Measurements from ENCODE around the gene CABLES1.
"Not testable (repeated sequence)": the region's sequence is repeated elsewhere in the genome, so short reads cannot be mapped to it uniquely, and the experiment has no call there.

CABLES1 gene

GRCh38 chr18:23247896-23248295, 112.6 kb downstream of the CABLES1 start:
- no peak for FAIRE-seq

- FAIRE-seq = no peak
Measured at GRCh38 chr18:23248826-23249225, 113.5 kb downstream of the CABLES1 start.

- FAIRE-seq = no peak
Measured at GRCh38 chr18:23249348-23249747, 114.1 kb downstream of the CABLES1 start.

GRCh38 chr18:23250893-23251656, 115.8 kb downstream of the CABLES1 start:
- no peak for FAIRE-seq

- FAIRE-seq = no peak
Measured at GRCh38 chr18:23253630-23254029, 118.3 kb downstream of the CABLES1 start.

GRCh38 chr18:23257137-23257536, 121.9 kb downstream of the CABLES1 start:
- FAIRE-seq = no peak

- FAIRE-seq = no peak
Measured at GRCh38 chr18:23257686-23258565, 122.6 kb downstream of the CABLES1 start.

- no peak for FAIRE-seq
Measured at GRCh38 chr18:23258566-23259469, 123.5 kb downstream of the CABLES1 start.

GRCh38 chr18:23259701-23260681, 124.7 kb downstream of the CABLES1 start:
- FAIRE-seq = no peak

GRCh38 chr18:23260926-23261590, 125.8 kb downstream of the CABLES1 start:
- no peak for FAIRE-seq

- no peak for FAIRE-seq
Measured at GRCh38 chr18:23263551-23264235, 128.4 kb downstream of the CABLES1 start.

- no peak for FAIRE-seq
Measured at GRCh38 chr18:23265682-23266399, 130.6 kb downstream of the CABLES1 start.

GRCh38 chr18:23266717-23267446, 131.6 kb downstream of the CABLES1 start:
- no peak for FAIRE-seq

GRCh38 chr18:23267447-23267776, 132.1 kb downstream of the CABLES1 start:
- no peak for FAIRE-seq

GRCh38 chr18:23268641-23269040, 133.4 kb downstream of the CABLES1 start:
- no peak for FAIRE-seq

GRCh38 chr18:23269068-23269467, 133.8 kb downstream of the CABLES1 start:
- FAIRE-seq = not testable (repeated sequence)

GRCh38 chr18:23269928-23270327, 134.6 kb downstream of the CABLES1 start:
- FAIRE-seq = no peak

- FAIRE-seq = no peak
Measured at GRCh38 chr18:23270986-23271680, 135.8 kb downstream of the CABLES1 start.

Measured in A204.1 (cell line).